ENCODE results near the gene EGFLAM. TPM values are rescaled to one million over a fixed set of nuclear protein-coding genes. Genes with fewer than 3 reads are reported as not detected.

The EGFLAM gene
- total and polyA plus RNA-seq, 9 of the 15 experiments (the other 6 are each of a cell fraction or from before 2014, with no cell fraction given), result 0.09 to 2.5 (median 1.0) TPM

GRCh38 chr5:38367966-38368365, 109.6 kb downstream of the EGFLAM start:
- in situ Hi-C loops (cut with MboI) (no loop called here), intact Hi-C loops (cut with micrococcal nuclease) (no loop called here)
- FAIRE-seq (no peak), ATAC-seq (no peak), DNase-seq (ENCODE audit: extremely low read depth in 1 of 4, low spot score in 3 of 4) (no peak)
- H3K4me1 ChIP-seq (replicated peaks in 1 of 2; ENCODE audit: control insufficient read depth in 2 of 2, insufficient read depth in 2 of 2, low read length in 2 of 2), result no peaks in the 10 kb centered on the region; a peak in 1 of 5 replicates
- no peaks in the 10 kb centered on the region for H3K9me1 ChIP-seq (ENCODE audit: control insufficient read depth, insufficient read depth, low read length)
- H4K20me1 ChIP-seq (replicated peaks; ENCODE audit: control insufficient read depth, insufficient read depth, low read length), result no peaks in the 10 kb centered on the region
- H3K9ac ChIP-seq (ENCODE audit: insufficient read depth in 1 of 2, low read depth in 2 of 2, low read length in 2 of 2), result no peak overlapping the region
- TF ChIP-seq ZSCAN29 (IDR thresholded peaks at IDR 0.05) (no peak), LARP7 (IDR thresholded peaks at IDR 0.05) (no peak), SMARCC2 (IDR thresholded peaks at IDR 0.05; ENCODE audit: low read depth) (no peak), SMAD2 (IDR thresholded peaks at IDR 0.05; ENCODE audit: low read depth, low read length) (no peak), ZNF766 (CRISPR knock-in tag; conservative IDR thresholded peaks at IDR 0.05) (no peak), ZNF253 (CRISPR knock-in tag; conservative IDR thresholded peaks at IDR 0.05) (no peak), TAF9B (IDR thresholded peaks at IDR 0.05; ENCODE audit: partially characterized antibody) (no peak), HDAC3 (IDR thresholded peaks at IDR 0.05; ENCODE audit: borderline replicate concordance, partially characterized antibody) (no peak), TAF1 (IDR thresholded peaks at IDR 0.05; ENCODE audit: control insufficient read depth, extremely low read depth, insufficient read depth, low read length, severe bottlenecking) (no peak), XRCC3 (IDR thresholded peaks at IDR 0.05) (no peak), ZNF3 (CRISPR knock-in tag; IDR thresholded peaks at IDR 0.05) (no peak), KAT7 (CRISPR knock-in tag; IDR thresholded peaks at IDR 0.05; ENCODE audit: borderline replicate concordance) (no peak), PTRF (tag; IDR thresholded peaks at IDR 0.05) (no peak), ELF1 (tag; IDR thresholded peaks at IDR 0.05) (no peak)
- TF ChIP-seq, protein P1, sequence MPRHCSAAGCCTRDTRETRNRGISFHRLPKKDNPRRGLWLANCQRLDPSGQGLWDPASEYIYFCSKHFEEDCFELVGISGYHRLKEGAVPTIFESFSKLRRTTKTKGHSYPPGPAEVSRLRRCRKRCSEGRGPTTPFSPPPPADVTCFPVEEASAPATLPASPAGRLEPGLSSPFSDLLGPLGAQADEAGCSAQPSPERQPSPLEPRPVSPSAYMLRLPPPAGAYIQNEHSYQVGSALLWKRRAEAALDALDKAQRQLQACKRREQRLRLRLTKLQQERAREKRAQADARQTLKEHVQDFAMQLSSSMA (CRISPR knock-in tag; IDR thresholded peaks at IDR 0.05), result no peak
- TF ChIP-seq, protein P2, sequence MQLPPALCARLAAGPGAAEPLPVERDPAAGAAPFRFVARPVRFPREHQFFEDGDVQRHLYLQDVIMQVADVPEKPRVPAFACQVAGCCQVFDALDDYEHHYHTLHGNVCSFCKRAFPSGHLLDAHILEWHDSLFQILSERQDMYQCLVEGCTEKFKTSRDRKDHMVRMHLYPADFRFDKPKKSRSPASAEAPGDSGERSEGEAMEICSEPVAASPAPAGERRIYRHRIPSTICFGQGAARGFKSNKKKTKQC (CRISPR knock-in tag; IDR thresholded peaks at IDR 0.05), result no peak
- H3K79me2 ChIP-seq (ENCODE audit: control insufficient read depth, insufficient read depth, low read length), result no peaks in the 10 kb centered on the region
- H3K4me3 ChIP-seq, result no peak overlapping the region
- H3K9me3 ChIP-seq (replicated peaks; ENCODE audit: control insufficient read depth, insufficient read depth, low read depth, low read length), result no peaks in the 10 kb centered on the region
- POLR2A ChIA-PET, result no interaction called here
- H3K36me3 ChIP-seq (ENCODE audit: control insufficient read depth, insufficient read depth, low read length), result no peaks in the 10 kb centered on the region
- H3K27me3 ChIP-seq (ENCODE audit: control insufficient read depth in 2 of 2, insufficient read depth in 2 of 2, low read length in 2 of 2), result no peaks in the 10 kb centered on the region
- no peak overlapping the region for H3K27ac ChIP-seq (ENCODE audit: extremely low read depth, low read depth, low read length)
- CTCF ChIA-PET (ENCODE audit: low intra/inter-chr PET ratio), result no interaction called here
- H3K4me2 ChIP-seq (ENCODE audit: insufficient read depth, low read length), result no peak overlapping the region
- H2AFZ ChIP-seq (ENCODE audit: low read depth, low read length), result no peak overlapping the region
- no TSS peak for BruUV-seq (replicated peaks)
- 3% methylated on average over 5 of the region's 5 CpGs for WGBS (ENCODE audit: insufficient coverage, low coverage, missing lambda C conversion rate)

Data from K562 (cell line).